ENCODE data around the gene EIF4A2. TPM values are rescaled to one million over a fixed set of nuclear protein-coding genes. Genes with fewer than 3 reads are reported as not detected.
"Not testable (repeated sequence)": the region's sequence is repeated elsewhere in the genome, so short reads cannot be mapped to it uniquely, and the experiment has no call there.

The EIF4A2 gene
- total RNA-seq, 1 donor from 2014 or later: 143 TPM

GRCh38 chr3:186818516-186818915, 35.1 kb downstream of the EIF4A2 start:
- ATAC-seq (no peak), DNase-seq (ENCODE audit: low spot score) (no peak)

DNA sequence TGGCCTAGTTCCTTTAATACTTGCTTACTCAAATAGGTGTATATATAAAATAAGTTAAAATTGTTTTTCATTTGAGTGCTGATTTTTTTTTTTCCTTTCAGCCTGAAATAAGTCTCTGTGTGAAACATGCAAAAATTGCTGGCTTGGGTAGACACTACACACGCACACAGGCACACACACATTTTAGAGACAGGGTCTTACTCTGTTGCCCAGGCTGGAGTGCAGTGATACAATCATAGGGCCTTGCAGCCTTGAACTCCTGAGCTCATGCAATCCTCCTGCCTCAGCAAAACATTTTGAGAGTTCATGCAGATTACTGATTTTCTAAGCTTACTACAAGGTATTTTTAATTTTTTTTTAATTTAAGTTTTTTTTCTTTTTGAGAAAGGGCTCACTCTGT, 35.6 kb downstream of the EIF4A2 start:
- ATAC-seq (no peak), DNase-seq (ENCODE audit: low spot score) (no peak)

- ATAC-seq (peak; percentile 79), DNase-seq (ENCODE audit: low spot score) (peak; percentile 23)
Observed at GRCh38 chr3:186821429-186822387, 38.3 kb downstream of the EIF4A2 start.

GRCh38 chr3:186822388-186822759, 39.0 kb downstream of the EIF4A2 start:
- peak; percentile 4 for DNase-seq (ENCODE audit: low spot score)
- ATAC-seq: not testable (repeated sequence)

DNA sequence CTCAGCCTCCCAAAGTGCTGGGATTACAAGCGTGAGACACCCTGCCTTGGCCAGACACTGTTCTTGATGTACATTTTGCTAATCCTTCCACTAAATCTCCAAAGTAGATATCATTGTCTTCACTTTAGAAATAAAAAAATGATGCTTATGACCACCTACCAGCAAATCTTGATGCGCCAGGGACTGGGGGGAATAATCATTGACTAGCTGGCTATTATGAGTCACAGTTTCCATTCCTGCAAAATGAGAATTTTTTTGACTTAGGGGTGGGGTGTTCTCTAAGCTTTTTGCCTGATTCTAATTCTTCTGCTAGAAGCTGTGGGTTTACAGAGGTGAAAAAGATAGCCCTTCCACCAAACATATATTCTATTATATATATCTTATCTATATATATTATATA, 40.0 kb downstream of the EIF4A2 start:
- no peak for ATAC-seq
- DNase-seq (ENCODE audit: low spot score): no peak

DNA sequence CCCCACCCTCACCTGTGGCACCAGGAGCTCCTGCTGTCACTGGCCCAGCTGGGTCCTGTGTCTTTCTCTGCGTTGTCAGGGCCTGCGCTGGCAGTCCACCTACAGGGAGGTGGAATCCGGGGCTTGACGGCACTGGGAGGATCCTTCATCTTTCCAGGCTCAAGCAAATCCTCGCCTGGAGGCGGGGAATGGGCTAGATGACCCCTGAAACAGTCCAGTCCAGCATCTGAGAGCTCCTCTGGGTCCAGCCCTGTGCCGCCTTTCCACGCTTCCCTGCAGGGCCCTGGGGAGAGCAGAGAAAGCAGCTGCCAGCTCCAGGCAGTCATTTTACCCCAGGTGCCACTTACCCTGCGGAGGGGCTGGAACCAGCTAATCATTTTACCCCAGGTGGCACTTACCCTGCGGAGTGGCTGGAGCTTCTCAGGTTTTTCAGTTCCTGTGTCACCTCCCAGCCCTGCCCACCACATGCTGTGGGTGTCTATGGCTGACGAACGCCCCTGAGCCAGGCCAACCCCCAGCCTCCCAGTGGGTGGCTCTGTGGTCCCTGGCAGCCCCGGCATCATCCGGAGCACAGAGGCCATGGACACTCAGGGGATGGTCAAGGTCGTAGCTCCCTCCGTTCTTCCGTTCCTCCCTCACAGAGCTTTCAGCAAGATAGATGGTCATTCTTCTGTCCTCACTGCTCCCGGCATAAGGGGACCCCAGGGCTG, 41.2 kb downstream of the EIF4A2 start:
- ATAC-seq (no peak), DNase-seq (ENCODE audit: low spot score) (peak; percentile 40)

GRCh38 chr3:186825294-186825821, 42.0 kb downstream of the EIF4A2 start:
- no peak for ATAC-seq
- peak; percentile 41 for DNase-seq (ENCODE audit: low spot score)

- no peak for DNase-seq (ENCODE audit: low spot score)
- no peak for ATAC-seq
Observed at GRCh38 chr3:186825872-186826409, 42.6 kb downstream of the EIF4A2 start.

- DNase-seq (ENCODE audit: low spot score): peak; percentile 21
- peak; percentile 26 for ATAC-seq
Observed at GRCh38 chr3:186826410-186826975, 43.1 kb downstream of the EIF4A2 start.

DNA sequence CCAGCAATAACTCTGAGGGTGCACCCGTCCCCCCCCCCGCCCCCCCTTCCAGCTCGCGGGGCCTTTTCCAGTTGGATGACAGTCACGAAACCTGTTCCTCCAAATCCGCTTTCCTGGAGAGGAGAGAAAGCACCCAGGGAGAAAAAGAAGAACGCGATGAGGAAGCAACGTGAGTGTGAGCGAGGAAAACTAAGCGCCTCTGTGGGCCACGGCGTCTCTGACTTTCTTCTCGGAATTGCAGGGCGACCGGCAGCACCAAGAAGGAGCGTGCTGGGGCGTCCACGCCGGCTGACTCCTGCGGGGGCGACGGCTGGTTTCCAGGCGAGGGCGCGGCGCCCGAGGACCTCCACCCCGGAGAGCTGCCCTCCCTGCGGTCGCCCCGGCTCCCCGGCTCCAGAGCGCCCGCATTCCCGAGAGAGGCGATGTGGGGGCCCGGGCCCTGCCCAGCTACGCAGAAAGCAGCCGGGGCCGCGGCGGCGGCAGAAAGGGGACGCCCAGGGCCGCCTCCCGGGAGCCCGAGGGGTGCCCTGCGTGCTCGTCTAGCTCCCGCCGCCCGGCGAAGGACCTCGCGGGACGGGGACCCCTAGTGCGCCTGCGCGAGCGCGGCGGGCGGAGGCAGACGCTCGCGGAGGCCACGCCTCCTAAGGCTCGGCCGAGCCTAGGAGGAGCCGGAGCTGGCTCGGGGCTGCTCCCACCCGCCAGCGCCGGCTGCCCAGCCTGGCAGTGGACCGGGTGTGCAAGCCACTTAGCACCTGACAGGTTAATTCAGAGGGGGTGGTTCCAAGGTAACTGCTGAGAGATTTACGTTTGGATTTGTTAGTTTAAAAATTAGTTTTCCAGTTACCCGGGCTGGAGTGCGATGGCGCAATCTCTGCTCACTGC, 43.8 kb downstream of the EIF4A2 start:
- peak; percentile 85 for DNase-seq (ENCODE audit: low spot score)
- ATAC-seq: peak; percentile 97

DNA sequence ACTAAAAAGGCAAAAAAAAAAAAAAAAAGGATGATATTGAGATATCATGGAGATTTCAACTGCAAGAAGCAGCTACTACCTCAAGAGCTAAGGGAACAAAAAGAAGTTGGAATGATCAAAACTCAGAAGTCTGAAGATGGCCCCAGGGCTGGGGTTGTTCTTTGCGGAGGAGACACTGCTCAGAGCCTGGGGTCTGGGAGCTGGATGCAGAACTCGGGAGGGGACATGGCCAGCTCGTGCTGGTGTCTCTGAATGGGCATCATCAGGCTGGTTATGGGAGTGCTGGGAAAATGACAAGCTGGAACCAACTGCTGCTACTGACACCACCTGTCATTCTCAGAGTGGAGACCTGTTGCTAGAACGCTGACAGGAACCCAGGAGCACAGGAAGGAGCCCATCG, 45.0 kb downstream of the EIF4A2 start:
- no peak for ATAC-seq
- no peak for DNase-seq (ENCODE audit: low spot score)

GRCh38 chr3:186831798-186832197, 48.4 kb downstream of the EIF4A2 start:
- no peak for DNase-seq (ENCODE audit: low spot score)
- ATAC-seq: no peak

- ATAC-seq: no peak
- DNase-seq (ENCODE audit: low spot score): no peak
Observed at GRCh38 chr3:186832276-186832675, 48.9 kb downstream of the EIF4A2 start.

Other genes with a start within 250 kb of the EIF4A2 start
- gene CRYGS, start 239.2 kb upstream of the EIF4A2 start, total RNA-seq: 2.6 TPM
- gene TBCCD1, start 216.2 kb upstream of the EIF4A2 start, total RNA-seq: 6.4 TPM
- 35.3 TPM for gene DNAJB11, start 212.9 kb upstream of the EIF4A2 start, total RNA-seq
- 763 TPM for gene AHSG, start 170.5 kb upstream of the EIF4A2 start, total RNA-seq
- 49.9 TPM for gene FETUB, start 143.2 kb upstream of the EIF4A2 start, total RNA-seq
- gene HRG, start 117.6 kb upstream of the EIF4A2 start, total RNA-seq: 324 TPM
- 1,019 TPM for gene KNG1, start 66.2 kb upstream of the EIF4A2 start, total RNA-seq
- 7.1 TPM for gene RFC4, start 22.9 kb downstream of the EIF4A2 start, total RNA-seq
- not detected for gene ADIPOQ, start 59.1 kb downstream of the EIF4A2 start, total RNA-seq
- gene ST6GAL1, start 146.9 kb downstream of the EIF4A2 start, total RNA-seq: 410 TPM

Data from left lobe of liver (tissue), 2 donors.